ENCODE data around the gene C12orf60.
A peak's percentile ranks its signal among the peaks of the same experiment; 100 is the strongest.

The C12orf60 gene

DNA sequence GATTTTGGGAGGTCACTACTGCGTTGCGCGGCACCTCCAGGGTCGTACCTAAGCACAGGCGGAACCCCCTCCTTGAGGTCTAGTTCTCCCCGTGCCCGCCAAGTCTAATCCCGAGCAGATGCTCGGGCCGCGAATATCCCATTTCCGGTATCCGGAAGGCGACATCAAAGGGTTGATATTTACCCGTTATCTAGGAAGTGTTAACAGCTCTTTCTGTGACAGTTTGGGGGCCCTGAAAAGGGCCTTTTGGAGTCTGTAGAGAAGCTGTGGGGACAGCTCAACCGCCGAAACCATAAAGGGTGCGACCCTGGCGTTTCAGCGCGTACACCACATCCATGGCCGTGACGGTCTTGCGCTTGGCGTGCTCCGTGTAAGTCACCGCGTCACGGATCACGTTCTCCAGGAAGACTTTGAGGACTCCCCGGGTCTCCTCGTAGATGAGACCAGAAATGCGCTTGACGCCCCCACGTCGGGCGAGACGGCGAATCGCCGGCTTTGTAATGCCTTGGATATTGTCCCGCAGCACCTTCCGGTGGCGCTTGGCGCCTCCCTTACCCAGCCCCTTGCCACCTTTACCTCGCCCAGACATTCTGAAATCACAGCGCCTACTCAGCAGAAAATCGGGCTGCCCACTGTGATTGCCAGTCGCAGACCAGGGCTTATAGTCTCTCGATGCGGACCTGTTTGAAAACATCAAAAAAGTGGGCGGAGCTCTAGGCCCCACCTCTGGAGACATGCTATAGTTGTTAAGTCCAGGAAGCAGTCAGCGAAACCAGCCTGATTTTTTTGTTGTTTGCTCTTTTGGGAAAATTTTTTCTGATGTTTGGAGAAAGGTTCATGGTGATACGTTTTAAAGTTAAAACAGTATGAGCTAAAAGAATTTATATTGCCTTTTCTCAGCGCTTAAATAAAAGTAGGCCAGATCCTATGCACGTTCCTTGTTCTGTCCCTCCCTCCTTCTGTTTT is 32.7 kb upstream of the C12orf60 start:
- Histone ChIP-seq H3K27me3 (ENCODE audit: control insufficient read depth, insufficient read depth, low read length) (no peaks in the 10 kb centered on the region), H3K9me3 (ENCODE audit: control insufficient read depth, low read length) (no peaks in the 10 kb centered on the region), H3K4me1 (ENCODE audit: control insufficient read depth, insufficient read depth, low read length) (peaks cover under 1% of the 10 kb centered on the region)

GRCh38 chr12:14771651-14772137 is 31.8 kb upstream of the C12orf60 start:
- peaks cover 10% of the 10 kb centered on the region for H3K4me1 ChIP-seq (ENCODE audit: control insufficient read depth, insufficient read depth, low read length)
- no peaks in the 10 kb centered on the region for H3K9me3 ChIP-seq (ENCODE audit: control insufficient read depth, low read length)
- H3K4me3 ChIP-seq (ENCODE audit: low read length): no peak overlapping the region
- peak overlapping the region; percentile 98 for H3K9ac ChIP-seq (ENCODE audit: low read length)
- no peaks in the 10 kb centered on the region for H3K27me3 ChIP-seq (ENCODE audit: control insufficient read depth, insufficient read depth, low read length)
- H3K36me3 ChIP-seq (ENCODE audit: control insufficient read depth, insufficient read depth, low read length): no peaks in the 10 kb centered on the region

More for the DNA sequence above, 32.7 kb upstream of the C12orf60 start:
- Histone ChIP-seq H3K9ac (ENCODE audit: low read length) (peak overlapping the region; percentile 98), H3K4me3 (ENCODE audit: low read length) (peak overlapping the region; percentile 100), H3K36me3 (ENCODE audit: control insufficient read depth, insufficient read depth, low read length) (no peaks in the 10 kb centered on the region)

- Histone ChIP-seq H3K9me3 (ENCODE audit: control insufficient read depth, low read length) (no peaks in the 10 kb centered on the region), H3K36me3 (ENCODE audit: control insufficient read depth, insufficient read depth, low read length) (no peaks in the 10 kb centered on the region), H3K27me3 (ENCODE audit: control insufficient read depth, insufficient read depth, low read length) (no peaks in the 10 kb centered on the region), H3K4me3 (ENCODE audit: low read length) (no peak overlapping the region), H3K4me1 (ENCODE audit: control insufficient read depth, insufficient read depth, low read length) (peaks cover 20% of the 10 kb centered on the region), H3K9ac (ENCODE audit: low read length) (no peak overlapping the region)
These were observed 30.5 kb upstream of the C12orf60 start for GRCh38 chr12:14772946-14773345.

- Histone ChIP-seq H3K4me1 (ENCODE audit: control insufficient read depth, insufficient read depth, low read length) (peaks cover 20% of the 10 kb centered on the region), H3K36me3 (ENCODE audit: control insufficient read depth, insufficient read depth, low read length) (no peaks in the 10 kb centered on the region), H3K9ac (ENCODE audit: low read length) (peak overlapping the region; percentile 100), H3K9me3 (ENCODE audit: control insufficient read depth, low read length) (no peaks in the 10 kb centered on the region), H3K27me3 (ENCODE audit: control insufficient read depth, insufficient read depth, low read length) (no peaks in the 10 kb centered on the region), H3K4me3 (ENCODE audit: low read length) (peak overlapping the region; percentile 65)
These were observed 29.8 kb upstream of the C12orf60 start for GRCh38 chr12:14773685-14774073.

- no peaks in the 10 kb centered on the region for H3K9me3 ChIP-seq (ENCODE audit: control insufficient read depth, low read length)
- peaks cover 20% of the 10 kb centered on the region for H3K4me1 ChIP-seq (ENCODE audit: control insufficient read depth, insufficient read depth, low read length)
- H3K36me3 ChIP-seq (ENCODE audit: control insufficient read depth, insufficient read depth, low read length): no peaks in the 10 kb centered on the region
- H3K4me3 ChIP-seq (ENCODE audit: low read length): peak overlapping the region; percentile 65
- H3K9ac ChIP-seq (ENCODE audit: low read length): peak overlapping the region; percentile 100
- H3K27me3 ChIP-seq (ENCODE audit: control insufficient read depth, insufficient read depth, low read length): no peaks in the 10 kb centered on the region
These were observed 29.2 kb upstream of the C12orf60 start for GRCh38 chr12:14774074-14774905.

- peak overlapping the region; percentile 100 for H3K9ac ChIP-seq (ENCODE audit: low read length)
- H3K36me3 ChIP-seq (ENCODE audit: control insufficient read depth, insufficient read depth, low read length): no peaks in the 10 kb centered on the region
- peaks cover 20% of the 10 kb centered on the region for H3K4me1 ChIP-seq (ENCODE audit: control insufficient read depth, insufficient read depth, low read length)
- peak overlapping the region; percentile 65 for H3K4me3 ChIP-seq (ENCODE audit: low read length)
- no peaks in the 10 kb centered on the region for H3K9me3 ChIP-seq (ENCODE audit: control insufficient read depth, low read length)
- H3K27me3 ChIP-seq (ENCODE audit: control insufficient read depth, insufficient read depth, low read length): no peaks in the 10 kb centered on the region
These were observed 28.4 kb upstream of the C12orf60 start for GRCh38 chr12:14774906-14775635.

DNA sequence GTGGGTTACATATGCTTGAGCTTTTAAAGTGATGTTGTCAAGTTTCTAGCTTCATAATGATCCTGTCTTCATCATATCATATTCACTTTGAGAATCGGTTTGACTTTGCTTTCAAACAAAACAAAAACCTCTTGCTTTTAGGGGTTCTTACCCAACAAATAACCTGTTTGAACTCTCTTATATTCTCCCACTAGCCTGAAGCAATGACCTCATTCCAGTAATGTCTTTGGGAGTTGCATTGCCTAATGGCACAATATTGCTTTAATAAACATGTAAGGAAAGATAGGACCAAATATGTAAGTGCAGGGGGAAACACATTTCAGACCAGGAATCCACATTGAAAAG is 27.9 kb upstream of the C12orf60 start:
- Histone ChIP-seq H3K36me3 (ENCODE audit: control insufficient read depth, insufficient read depth, low read length) (no peaks in the 10 kb centered on the region), H3K9me3 (ENCODE audit: control insufficient read depth, low read length) (no peaks in the 10 kb centered on the region), H3K4me1 (ENCODE audit: control insufficient read depth, insufficient read depth, low read length) (peaks cover 20% of the 10 kb centered on the region), H3K4me3 (ENCODE audit: low read length) (peak overlapping the region; percentile 65), H3K9ac (ENCODE audit: low read length) (peak overlapping the region; percentile 100), H3K27me3 (ENCODE audit: control insufficient read depth, insufficient read depth, low read length) (no peaks in the 10 kb centered on the region)

- Histone ChIP-seq H3K4me1 (ENCODE audit: control insufficient read depth, insufficient read depth, low read length) (peaks cover 20% of the 10 kb centered on the region), H3K36me3 (ENCODE audit: control insufficient read depth, insufficient read depth, low read length) (no peaks in the 10 kb centered on the region), H3K27me3 (ENCODE audit: control insufficient read depth, insufficient read depth, low read length) (no peaks in the 10 kb centered on the region), H3K9me3 (ENCODE audit: control insufficient read depth, low read length) (no peaks in the 10 kb centered on the region), H3K4me3 (ENCODE audit: low read length) (peak overlapping the region; percentile 65), H3K9ac (ENCODE audit: low read length) (no peak overlapping the region)
These were observed 27.1 kb upstream of the C12orf60 start for GRCh38 chr12:14776236-14776961.

DNA sequence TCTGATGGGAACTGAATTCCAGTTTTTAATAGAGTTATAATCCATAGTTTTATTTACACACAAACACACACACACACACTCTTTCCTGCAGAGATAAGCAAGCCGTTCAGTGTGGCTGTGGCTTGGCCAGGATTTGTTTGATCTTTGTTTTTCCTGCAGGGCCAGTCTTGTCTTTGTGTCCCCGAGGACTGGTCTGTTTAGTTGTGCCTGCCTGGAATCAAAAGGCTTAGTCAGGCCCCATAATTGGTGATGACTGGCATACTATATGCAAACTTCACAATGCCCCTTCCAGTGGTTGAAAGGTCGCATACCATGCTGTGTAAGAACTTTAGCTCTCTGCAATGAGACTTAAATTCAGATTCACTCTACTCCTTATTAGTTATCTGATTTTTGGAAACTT is 26.2 kb upstream of the C12orf60 start:
- Histone ChIP-seq H3K9me3 (ENCODE audit: control insufficient read depth, low read length) (no peaks in the 10 kb centered on the region), H3K27me3 (ENCODE audit: control insufficient read depth, insufficient read depth, low read length) (no peaks in the 10 kb centered on the region), H3K4me3 (ENCODE audit: low read length) (no peak overlapping the region), H3K36me3 (ENCODE audit: control insufficient read depth, insufficient read depth, low read length) (no peaks in the 10 kb centered on the region), H3K9ac (ENCODE audit: low read length) (no peak overlapping the region), H3K4me1 (ENCODE audit: control insufficient read depth, insufficient read depth, low read length) (peaks cover 20% of the 10 kb centered on the region)

DNA sequence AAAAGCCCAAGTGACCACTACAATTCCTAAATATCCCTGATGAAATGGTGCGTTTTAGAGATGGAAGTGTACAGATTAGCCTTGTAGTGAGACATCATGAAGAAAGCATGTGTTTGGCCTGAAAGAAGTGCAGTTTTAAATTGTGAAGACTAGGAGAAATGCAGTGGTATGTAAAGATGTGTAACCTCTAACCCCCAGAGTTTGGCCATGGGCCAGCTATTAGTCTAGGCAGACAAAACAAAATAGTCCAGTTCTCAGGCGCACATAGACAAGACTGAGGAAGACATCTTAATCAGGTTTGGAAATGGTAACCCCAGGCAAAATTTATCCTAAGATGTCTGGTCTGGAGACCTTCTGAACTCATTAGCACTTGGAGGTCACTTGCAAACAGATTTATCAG is 23.6 kb upstream of the C12orf60 start:
- H3K9ac ChIP-seq (ENCODE audit: low read length): no peak overlapping the region
- H3K4me1 ChIP-seq (ENCODE audit: control insufficient read depth, insufficient read depth, low read length): peaks cover 20% of the 10 kb centered on the region
- no peak overlapping the region for H3K4me3 ChIP-seq (ENCODE audit: low read length)
- no peaks in the 10 kb centered on the region for H3K27me3 ChIP-seq (ENCODE audit: control insufficient read depth, insufficient read depth, low read length)
- no peaks in the 10 kb centered on the region for H3K9me3 ChIP-seq (ENCODE audit: control insufficient read depth, low read length)
- H3K36me3 ChIP-seq (ENCODE audit: control insufficient read depth, insufficient read depth, low read length): no peaks in the 10 kb centered on the region

DNA sequence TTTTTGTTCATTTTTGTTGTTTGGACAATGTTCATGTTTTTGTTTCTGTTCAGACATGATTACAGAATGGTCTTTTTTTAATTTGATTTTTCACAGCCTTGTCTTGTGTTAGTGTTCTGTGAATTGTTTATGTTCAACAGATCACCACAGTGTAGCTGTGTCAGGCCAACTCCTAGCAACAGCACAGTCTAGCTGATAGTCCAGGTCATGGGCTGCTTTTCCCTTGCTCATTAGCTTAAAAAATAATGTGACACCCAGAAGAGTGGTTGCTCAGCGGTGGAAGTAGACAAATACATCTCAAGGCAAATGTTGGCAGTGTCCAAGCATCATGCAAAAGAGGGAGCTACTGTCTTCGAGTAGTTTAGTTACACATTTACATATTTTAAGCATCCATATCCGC is 22.6 kb upstream of the C12orf60 start:
- Histone ChIP-seq H3K36me3 (ENCODE audit: control insufficient read depth, insufficient read depth, low read length) (no peaks in the 10 kb centered on the region), H3K9me3 (ENCODE audit: control insufficient read depth, low read length) (no peaks in the 10 kb centered on the region), H3K4me3 (ENCODE audit: low read length) (no peak overlapping the region), H3K27me3 (ENCODE audit: control insufficient read depth, insufficient read depth, low read length) (no peaks in the 10 kb centered on the region), H3K4me1 (ENCODE audit: control insufficient read depth, insufficient read depth, low read length) (peaks cover 19% of the 10 kb centered on the region), H3K9ac (ENCODE audit: low read length) (no peak overlapping the region)

Measured in mucosa of stomach (tissue), 1 donor.